HUDEP-2 (cell line): ENCODE measurements around the gene AGBL5.
"Not testable (repeated sequence)": the region's sequence is repeated elsewhere in the genome, so short reads cannot be mapped to it uniquely, and the experiment has no call there.

ENCODE experiments used
- DNase-seq, 76 experiments: peaks; one replicate each; lab custom pipeline; 2025; ENCODE audit not compliant: unreplicated experiment in 76 of 76; lab: John Stamatoyannopoulos, UW

AGBL5 gene

GRCh38 chr2:27051902-27052645 lies 606 bp downstream of the AGBL5 start:
- DNase-seq, result peak in 3 of 76 experiments; percentile 27 to 43 (median 42)

- DNase-seq, result no peak
These were observed 1.9 kb downstream of the AGBL5 start for GRCh38 chr2:27053321-27053720.

GRCh38 chr2:27053776-27054175 lies 2.3 kb downstream of the AGBL5 start:
- no peak for DNase-seq

GRCh38 chr2:27054721-27055120 lies 3.3 kb downstream of the AGBL5 start:
- DNase-seq, result no peak

- DNase-seq, result no peak
These were observed 5.7 kb downstream of the AGBL5 start for GRCh38 chr2:27057184-27057583.

- DNase-seq, result no peak
These were observed 6.7 kb downstream of the AGBL5 start for GRCh38 chr2:27058210-27058609.

- no peak for DNase-seq
These were observed 7.8 kb downstream of the AGBL5 start for GRCh38 chr2:27059141-27059820.

GRCh38 chr2:27060323-27060722 lies 8.9 kb downstream of the AGBL5 start:
- DNase-seq, result no peak

GRCh38 chr2:27065128-27065527 lies 13.7 kb downstream of the AGBL5 start:
- DNase-seq, result no peak

- DNase-seq, result no peak
These were observed 15.9 kb downstream of the AGBL5 start for GRCh38 chr2:27067385-27067784.

GRCh38 chr2:27069436-27069835 lies 18.0 kb downstream of the AGBL5 start:
- no peak for DNase-seq

GRCh38 chr2:27069961-27070618 lies 18.6 kb downstream of the AGBL5 start:
- DNase-seq, result no peak

GRCh38 chr2:27070653-27071276 lies 19.3 kb downstream of the AGBL5 start:
- no peak for DNase-seq

- peak in 74 of 76 experiments; percentile 30 to 93 (median 83) for DNase-seq
These were observed 20.0 kb downstream of the AGBL5 start, which contains the start of gene OST4 for GRCh38 chr2:27071277-27071989. Gene OST4 (minus strand): TSS chr2:27071654.

- DNase-seq, result no peak
These were observed 20.7 kb downstream of the AGBL5 start for GRCh38 chr2:27071990-27072830.

GRCh38 chr2:27072920-27073319 lies 21.5 kb downstream of the AGBL5 start:
- DNase-seq, result no peak

GRCh38 chr2:27073782-27074181 lies 22.3 kb downstream of the AGBL5 start:
- DNase-seq, result no peak

GRCh38 chr2:27074738-27075565 lies 23.5 kb downstream of the AGBL5 start:
- no peak for DNase-seq

GRCh38 chr2:27075566-27075871 lies 24.1 kb downstream of the AGBL5 start:
- not testable (repeated sequence) for DNase-seq
